GM18499 (cell line): Measurements from ENCODE around the gene POLR3G.

Experiments
- ATAC-seq: cut with Tn5 transposase; IDR thresholded peaks from one replicate; pipeline ENCODE4 v1.9.1; 2021; ENCODE audit warnings: moderate number of reproducible peaks; ENCODE audit not compliant: insufficient read depth, unreplicated experiment

The POLR3G gene

GRCh38 chr5:90474235-90475107 is at the start of gene POLR3G, which contains the start of gene MBLAC2:
POLR3G (plus strand) TSS chr5:90474864; CDS start chr5:90485568, 10,704 bp downstream.
MBLAC2 (minus strand) TSS chr5:90474771; CDS start chr5:90474292, 479 bp downstream.
- peak; percentile 78 for ATAC-seq

GRCh38 chr5:90434116-90434714 is 40.4 kb upstream of the POLR3G start:
- ATAC-seq = no peak

GRCh38 chr5:90437663-90438062 is 37.0 kb upstream of the POLR3G start:
- ATAC-seq = no peak

GRCh38 chr5:90438100-90438499 is 36.6 kb upstream of the POLR3G start:
- ATAC-seq = no peak

GRCh38 chr5:90440644-90441043 is 34.0 kb upstream of the POLR3G start:
- no peak for ATAC-seq

- ATAC-seq = no peak
These were observed 27.7 kb upstream of the POLR3G start for GRCh38 chr5:90446961-90447360.

- ATAC-seq = no peak
These were observed 13.4 kb upstream of the POLR3G start for GRCh38 chr5:90461288-90461687.

GRCh38 chr5:90472783-90473395 is 1.8 kb upstream of the POLR3G start:
- ATAC-seq = no peak

GRCh38 chr5:90473396-90474234 is 1.0 kb upstream of the POLR3G start:
- peak; percentile 11 for ATAC-seq

- ATAC-seq = no peak
These were observed 844 bp downstream of the POLR3G start for GRCh38 chr5:90475436-90475980.

- no peak for ATAC-seq
These were observed 1.7 kb downstream of the POLR3G start for GRCh38 chr5:90476391-90476790.

- no peak for ATAC-seq
These were observed 2.4 kb downstream of the POLR3G start for GRCh38 chr5:90477073-90477472.

GRCh38 chr5:90477621-90478215 is 3.1 kb downstream of the POLR3G start:
- no peak for ATAC-seq

GRCh38 chr5:90479611-90480385 is 5.1 kb downstream of the POLR3G start:
- ATAC-seq = no peak

GRCh38 chr5:90480699-90481098 is 6.0 kb downstream of the POLR3G start:
- no peak for ATAC-seq

GRCh38 chr5:90483206-90483605 is 8.5 kb downstream of the POLR3G start:
- no peak for ATAC-seq

- no peak for ATAC-seq
These were observed 9.9 kb downstream of the POLR3G start for GRCh38 chr5:90484540-90484939.

- no peak for ATAC-seq
These were observed 14.1 kb downstream of the POLR3G start for GRCh38 chr5:90488791-90489190.

GRCh38 chr5:90494043-90494442 is 19.4 kb downstream of the POLR3G start:
- ATAC-seq = no peak
